NCI-H774 (cell line): ENCODE measurements around the gene IRX2.

Experiments used
- DNase-seq: peaks from one replicate; lab custom pipeline; 2025; lab: John Stamatoyannopoulos, UW

IRX2 gene

GRCh38 chr5:2718115-2718514 lies 33.4 kb downstream of the IRX2 start:
- DNase-seq: no peak

GRCh38 chr5:2715856-2716255 lies 35.6 kb downstream of the IRX2 start:
- no peak for DNase-seq

- DNase-seq: no peak
These were observed 36.7 kb downstream of the IRX2 start for GRCh38 chr5:2714805-2715204.

- no peak for DNase-seq
These were observed 37.5 kb downstream of the IRX2 start for GRCh38 chr5:2714026-2714425.

DNA sequence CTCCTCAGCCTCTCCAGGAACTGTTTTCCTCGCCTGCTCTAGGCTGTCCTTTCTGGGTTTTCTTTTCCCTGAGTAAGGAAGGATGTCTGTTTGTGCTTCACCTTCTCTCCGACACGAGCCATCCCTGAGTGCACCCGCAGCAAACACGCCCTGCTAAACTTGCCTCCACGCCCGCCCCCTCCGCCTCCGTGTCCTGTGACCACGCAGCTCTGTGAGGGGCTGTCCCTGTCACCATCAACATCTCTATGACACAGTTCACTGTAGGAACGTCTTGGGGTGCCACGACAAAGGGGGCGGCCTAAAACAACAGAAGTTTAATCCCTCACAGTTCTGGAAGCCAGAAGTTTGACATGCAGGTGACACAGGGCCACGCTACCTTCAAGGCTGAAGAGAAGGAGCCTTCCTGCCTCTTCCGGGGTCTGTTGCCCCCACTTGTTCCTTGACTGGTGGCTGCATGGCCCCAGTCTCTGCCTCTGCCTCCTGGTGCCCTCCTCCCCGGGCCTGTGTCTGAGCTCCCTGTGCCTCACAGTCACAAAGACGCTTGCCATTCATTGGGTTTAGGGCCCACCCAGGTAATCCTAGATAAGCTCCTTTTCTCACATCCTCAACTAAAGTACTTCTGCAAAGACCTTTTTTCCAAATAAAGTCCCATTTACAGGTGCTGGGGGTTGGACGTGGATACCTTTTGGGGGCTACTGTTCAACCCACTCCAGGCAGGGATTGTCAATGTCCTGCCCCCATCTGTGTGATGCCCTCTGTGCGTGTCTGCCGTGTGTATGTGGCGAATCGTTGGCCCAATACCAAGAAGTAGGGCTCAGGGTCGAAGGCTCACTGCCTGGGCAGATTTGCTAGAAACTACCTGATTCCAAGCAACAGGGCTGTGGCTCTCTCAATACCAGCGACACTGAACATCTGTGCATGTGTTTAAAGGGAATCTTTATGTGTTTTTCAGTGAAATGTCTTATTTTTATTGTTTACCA lies 39.7 kb downstream of the IRX2 start:
- no peak for DNase-seq

GRCh38 chr5:2710910-2711309 lies 40.6 kb downstream of the IRX2 start:
- DNase-seq: no peak

GRCh38 chr5:2709976-2710689 lies 41.3 kb downstream of the IRX2 start:
- DNase-seq: no peak

- no peak for DNase-seq
These were observed 42.7 kb downstream of the IRX2 start for GRCh38 chr5:2708751-2709150.

GRCh38 chr5:2708132-2708531 lies 43.3 kb downstream of the IRX2 start:
- no peak for DNase-seq

- DNase-seq: no peak
These were observed 45.6 kb downstream of the IRX2 start for GRCh38 chr5:2705861-2706260.

- DNase-seq: no peak
These were observed 46.5 kb downstream of the IRX2 start for GRCh38 chr5:2704806-2705645.

DNA sequence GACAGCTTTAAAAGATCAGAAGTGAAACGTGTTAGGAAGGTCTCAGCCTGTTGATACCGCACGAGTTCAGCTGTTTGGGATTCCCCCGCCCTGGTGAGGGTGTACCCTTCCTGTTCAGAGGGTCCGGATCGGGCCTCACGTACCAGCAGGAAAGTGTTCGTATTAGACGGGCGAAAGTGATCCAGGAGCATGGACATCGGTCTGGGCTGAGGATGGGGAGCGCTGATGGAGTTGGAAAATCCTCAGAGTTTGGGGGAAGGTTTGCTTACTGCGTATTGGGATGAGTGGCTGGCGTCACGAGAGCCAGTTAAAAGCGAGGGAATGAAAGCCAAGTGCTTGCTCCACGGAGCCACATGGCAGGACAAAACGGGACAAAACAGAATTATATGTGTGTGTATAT lies 47.4 kb downstream of the IRX2 start:
- no peak for DNase-seq

DNA sequence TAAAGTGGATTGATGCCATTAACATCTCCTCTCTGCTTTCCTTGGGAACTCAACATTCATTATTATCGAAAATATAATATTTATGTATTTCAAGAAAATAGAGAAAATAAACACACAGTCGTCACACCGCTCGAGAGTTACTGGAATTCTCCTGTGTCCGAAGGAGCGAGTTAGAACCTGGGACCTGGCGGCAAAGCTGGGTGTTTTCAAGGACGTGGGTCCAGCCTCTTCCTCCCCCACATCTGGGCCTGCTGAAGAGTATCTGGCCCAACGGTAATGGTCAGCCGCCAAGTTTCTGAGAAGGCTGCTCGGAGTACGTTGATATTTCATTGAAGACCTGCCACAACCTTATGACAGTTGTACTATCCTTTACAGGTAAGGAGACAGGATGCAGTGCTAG lies 47.9 kb downstream of the IRX2 start:
- DNase-seq: no peak

GRCh38 chr5:2703041-2703440 lies 48.4 kb downstream of the IRX2 start:
- DNase-seq: no peak

DNA sequence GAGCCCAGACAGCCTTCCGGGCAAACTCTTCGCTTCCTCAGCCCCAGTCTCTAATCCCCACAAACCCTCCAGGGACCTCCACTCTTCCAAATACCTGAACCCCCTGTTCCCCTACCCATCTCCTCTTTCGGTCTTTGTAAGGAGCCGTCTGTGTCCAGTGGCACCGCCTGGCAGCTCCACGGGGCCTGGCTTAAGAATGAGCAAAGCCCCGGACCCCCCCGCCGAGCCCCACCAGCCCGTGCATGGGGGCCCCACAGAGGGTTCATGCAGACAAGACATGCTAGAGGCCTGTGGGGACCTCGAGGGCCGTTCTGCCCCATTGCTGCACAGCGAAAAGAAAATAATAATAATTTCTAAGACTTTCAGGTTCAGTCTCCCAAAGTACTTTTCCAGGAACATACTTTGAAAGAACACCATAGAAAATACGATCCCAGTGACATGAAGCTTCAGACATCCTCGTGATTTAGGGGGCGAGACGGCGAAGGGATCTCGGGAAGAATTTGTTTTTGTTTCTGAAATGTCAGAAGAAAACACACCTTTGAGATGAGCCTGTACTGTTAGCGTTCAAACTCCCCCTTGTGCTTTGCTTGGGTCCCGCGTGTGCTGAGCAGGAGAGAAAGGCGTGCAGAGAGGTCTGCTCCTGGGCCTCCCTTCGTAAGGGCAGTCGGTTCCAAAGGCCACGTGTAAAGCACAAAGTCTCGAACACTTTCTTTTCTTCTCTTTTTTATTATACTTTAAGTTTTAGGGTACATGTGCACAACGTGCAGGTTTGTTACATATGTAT lies 49.2 kb downstream of the IRX2 start:
- no peak for DNase-seq

DNA sequence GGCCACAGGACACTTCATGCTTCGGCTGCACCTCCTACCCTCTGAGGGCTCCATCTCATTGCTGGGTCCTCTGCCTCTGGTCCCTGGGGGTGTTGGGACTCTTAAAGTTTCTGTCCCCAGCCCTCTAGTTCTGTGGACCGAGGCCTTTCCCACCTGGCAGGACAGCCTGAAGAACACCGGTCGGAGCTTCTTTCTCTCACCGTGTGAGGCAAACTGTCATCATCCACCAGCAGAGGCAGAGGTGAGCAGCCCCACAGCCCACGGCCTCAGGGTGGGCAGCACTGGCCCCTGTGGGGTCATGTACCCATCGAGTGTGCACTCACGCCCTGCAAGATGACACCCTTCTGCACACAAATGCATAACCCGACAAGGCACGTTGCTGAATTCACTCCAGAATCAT lies 49.9 kb downstream of the IRX2 start:
- DNase-seq: no peak

GRCh38 chr5:2700876-2701275 lies 50.6 kb downstream of the IRX2 start:
- DNase-seq: no peak

GRCh38 chr5:2699686-2700085 lies 51.8 kb downstream of the IRX2 start:
- no peak for DNase-seq

- DNase-seq: no peak
These were observed 52.2 kb downstream of the IRX2 start for GRCh38 chr5:2699231-2699630.

GRCh38 chr5:2698581-2698980 lies 52.9 kb downstream of the IRX2 start:
- DNase-seq: no peak

- no peak for DNase-seq
These were observed 53.9 kb downstream of the IRX2 start for GRCh38 chr5:2697446-2698200.
